HG03060 (cell line): ENCODE results near the gene SLC11A2.
"Not testable (repeated sequence)": the region's sequence is repeated elsewhere in the genome, so short reads cannot be mapped to it uniquely, and the experiment has no call there.

ENCODE experiments used
- ATAC-seq: cut with Tn5 transposase; IDR thresholded peaks from one replicate; pipeline ENCODE4 v1.9.1; 2021; ENCODE audit warnings: low read depth, moderate number of reproducible peaks; ENCODE audit not compliant: unreplicated experiment

The SLC11A2 gene

DNA sequence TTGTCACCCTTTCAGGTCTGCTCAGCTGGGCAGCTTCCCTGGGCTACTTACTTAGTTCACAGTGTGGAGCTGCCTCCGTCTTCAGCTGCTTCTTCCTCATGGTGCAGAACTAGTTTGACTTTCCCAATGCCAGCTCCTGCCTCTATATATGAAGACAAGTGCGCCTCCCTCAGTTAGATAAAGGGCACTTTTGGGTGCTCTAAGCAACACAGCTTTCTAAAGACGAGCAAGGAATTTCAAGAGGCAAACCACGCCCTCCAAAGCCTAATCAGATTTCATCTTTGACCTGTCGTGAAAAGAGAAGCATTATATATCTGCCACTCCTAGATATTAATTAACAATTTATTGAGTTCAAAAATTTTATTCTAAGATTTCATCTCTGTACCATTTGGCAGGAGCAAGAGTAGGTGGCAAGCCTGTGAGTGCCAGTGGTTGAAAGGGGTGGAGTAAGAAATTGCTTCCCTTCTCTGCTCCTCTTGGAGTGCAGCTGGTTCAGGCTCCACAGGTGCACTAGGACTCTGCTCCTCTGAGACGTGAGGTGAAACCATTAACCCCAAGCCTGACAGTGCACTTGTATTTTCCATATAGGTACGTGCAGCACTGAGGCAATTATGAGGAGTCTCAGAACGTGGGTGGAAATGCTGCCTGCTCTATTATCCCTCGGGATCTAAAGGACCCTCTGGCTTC, 2.1 kb upstream of the SLC11A2 start:
- no peak for ATAC-seq

DNA sequence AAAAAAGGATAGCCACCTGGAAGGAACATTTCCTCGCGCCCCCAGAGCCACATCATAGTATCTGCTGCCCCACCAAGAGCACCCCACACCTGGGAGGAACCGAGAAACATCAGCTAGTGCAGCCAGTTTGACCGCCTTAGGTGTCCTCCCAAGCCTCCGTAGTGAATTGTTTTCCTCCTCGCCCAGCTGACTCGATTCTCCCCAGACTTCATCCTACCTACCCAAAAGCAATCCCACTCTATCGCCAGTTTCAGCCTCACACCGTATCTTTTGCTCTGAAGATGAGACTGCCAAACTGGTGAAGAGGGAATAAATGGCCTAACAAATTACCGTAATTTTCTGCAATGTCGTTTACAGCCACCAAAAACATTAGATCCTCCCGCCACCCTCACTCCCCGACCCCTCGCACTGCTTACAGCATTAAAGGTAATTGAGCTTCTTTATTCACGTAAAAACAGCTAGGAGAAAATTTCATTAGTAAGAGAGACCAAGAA, 1.2 kb upstream of the SLC11A2 start:
- no peak for ATAC-seq

DNA sequence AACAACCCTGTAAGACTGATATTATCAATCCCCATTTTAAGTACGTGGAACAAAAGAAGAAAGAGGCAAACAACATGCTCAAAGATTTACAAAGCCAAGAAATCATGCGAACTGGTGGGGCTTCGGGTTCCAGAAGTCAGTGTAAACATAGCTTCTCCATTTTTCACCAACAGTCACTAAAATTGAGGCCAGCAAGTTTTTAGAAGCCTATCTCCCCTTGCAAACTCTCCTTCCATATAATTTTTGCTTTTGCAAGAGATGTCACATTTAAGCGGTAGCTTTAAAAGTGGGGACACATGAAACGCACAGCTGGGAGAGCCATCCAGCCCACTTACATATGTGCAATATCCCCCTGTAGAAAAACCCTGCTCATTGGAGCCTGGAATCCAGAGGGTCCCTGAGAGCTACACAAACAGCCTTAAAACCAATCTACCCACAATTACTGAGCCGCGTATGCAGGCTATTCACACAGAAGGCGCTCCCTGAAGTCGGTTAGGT, 797 bp downstream of the SLC11A2 start:
- ATAC-seq = no peak

DNA sequence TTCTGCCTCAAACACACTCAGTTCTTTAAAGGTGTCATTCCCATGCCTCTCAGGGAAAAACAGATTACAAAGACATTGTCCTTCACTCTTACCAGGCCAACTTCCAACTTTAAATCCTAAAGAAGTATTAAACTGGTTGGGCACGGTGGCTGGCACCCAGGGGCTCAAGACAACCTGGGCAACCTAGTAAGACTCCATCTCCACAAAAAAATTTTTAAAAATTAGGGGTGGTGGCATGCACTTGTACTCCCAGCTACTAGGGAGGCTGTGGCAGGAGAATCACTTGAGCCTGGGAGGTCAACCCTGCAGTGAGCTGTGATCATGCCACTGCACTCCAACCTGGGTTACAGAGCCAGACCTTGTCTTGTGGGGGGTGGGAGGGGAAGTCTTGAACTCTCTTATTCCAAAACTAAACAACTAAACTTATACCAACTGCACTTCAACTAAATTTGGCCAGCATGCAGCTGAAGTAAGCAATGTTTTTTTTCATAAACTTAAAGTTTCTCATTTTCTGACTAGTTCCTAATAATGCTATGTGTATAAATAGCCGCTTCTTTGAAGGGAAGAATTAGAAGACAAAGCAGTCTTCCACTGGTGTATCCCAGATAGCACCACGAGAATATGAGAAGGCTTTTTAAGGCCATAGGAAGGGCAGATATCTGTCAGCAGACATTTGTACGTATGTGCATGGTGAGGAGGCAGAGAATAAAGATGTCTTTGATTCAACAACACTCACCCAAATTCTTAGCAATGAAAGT, 2.4 kb downstream of the SLC11A2 start:
- no peak for ATAC-seq

DNA sequence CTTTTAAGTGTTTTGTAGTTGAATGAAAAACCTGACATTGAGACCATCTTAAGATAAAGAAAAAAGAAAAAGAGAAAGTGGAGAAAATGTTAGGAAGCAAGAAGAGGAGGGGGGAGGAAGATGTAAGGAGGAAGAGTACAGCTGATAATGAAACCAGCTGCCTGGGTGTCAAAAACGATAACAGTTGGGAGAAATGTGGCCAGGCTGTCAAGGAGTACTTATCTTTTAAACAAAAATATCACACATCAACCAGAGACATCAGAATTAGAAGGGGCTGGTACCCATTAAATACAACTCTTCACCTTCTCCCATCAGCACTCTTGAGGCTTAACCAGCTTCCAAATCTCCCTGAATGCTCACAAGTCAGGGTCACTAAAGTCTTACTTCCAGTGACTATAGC, 4.5 kb downstream of the SLC11A2 start:
- ATAC-seq = no peak

DNA sequence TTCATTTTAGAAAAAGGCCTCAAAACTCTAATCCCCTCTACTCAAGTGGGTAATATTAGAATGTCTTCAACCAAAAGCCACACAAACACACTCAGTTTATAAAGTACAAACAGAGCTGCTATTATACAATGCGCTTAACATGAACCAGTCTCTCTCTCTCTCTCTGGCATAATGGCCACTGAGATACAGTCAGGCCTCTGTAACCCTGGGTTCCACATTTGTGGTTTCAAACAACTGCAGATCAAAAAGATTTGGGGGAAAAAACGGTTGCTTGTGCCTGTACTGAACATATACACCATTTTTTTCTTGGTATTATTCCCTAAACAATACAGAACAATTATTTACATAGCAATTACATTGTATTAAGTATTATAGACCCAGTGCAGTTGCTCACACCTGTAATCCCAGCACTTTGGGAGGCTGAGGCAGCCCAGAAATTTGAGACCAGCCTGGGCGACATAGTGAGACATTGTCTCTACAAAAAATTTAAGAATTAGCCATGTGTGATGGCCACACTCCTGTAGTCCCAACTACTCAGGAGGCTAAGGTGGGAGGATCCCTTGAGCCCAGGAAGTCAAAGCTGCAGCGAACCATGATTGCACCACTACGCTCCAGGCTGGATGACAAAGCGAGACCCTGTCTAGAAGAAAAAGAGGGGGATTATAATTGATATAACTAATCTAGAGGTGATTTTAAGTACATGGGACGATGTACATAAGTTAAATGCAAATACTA, 5.6 kb downstream of the SLC11A2 start:
- no peak for ATAC-seq

DNA sequence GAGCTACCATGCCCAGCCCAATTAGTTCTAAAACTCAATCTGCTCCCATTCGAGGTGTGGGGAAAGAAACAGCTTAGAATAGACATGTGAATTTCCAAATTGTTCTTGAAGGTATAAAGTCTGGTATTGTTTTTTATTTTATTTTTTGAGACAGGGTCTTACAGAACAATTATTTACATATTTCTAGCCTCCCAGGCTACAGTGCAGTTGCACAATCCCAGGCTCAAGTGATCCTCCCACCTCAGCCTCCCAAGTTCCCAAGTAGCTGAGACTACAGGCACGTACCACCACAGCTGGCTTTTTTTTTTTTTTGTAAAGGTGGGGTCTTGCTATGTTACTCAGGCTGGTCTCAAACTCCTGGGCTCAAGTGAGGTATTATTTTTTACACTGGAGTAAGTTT, 6.3 kb downstream of the SLC11A2 start:
- no peak for ATAC-seq

DNA sequence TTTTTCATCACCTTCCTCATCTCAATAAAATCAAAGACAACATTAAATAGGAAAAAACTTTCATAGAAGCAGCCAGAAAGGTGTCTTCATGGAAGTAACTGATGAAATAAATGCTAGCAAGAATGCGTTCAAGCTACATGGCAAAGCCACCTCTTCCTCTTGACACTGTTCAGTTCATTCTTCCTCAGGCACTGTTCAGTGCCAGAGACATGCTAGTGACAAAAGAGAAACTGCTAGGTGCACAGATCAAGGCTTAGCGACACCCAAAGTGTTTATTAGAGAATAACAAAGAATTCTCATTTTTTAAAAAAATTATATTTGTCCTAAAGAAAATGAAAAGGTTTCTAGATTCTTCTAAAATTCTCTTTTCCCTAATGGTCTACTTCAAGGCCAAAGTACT, 7.2 kb downstream of the SLC11A2 start:
- ATAC-seq = no peak

DNA sequence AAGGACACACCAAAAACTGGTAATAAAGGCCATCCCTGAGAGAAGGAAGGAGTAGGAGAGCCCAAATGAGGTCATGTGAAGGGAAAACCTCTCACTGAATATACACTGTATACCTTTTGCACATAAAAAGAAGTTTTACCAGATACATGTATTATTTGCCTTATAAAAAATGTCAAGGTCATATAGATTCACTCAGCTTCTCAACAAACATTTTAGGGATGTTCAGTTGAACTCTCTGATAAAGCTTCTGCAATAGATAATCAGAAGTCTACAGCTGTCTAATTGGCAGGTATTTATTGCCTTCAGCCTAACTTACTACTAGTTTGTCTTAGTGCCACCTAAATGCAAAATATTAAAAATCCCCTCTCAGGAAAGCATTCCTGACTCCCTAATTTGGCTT, 8.7 kb downstream of the SLC11A2 start:
- ATAC-seq = no peak

DNA sequence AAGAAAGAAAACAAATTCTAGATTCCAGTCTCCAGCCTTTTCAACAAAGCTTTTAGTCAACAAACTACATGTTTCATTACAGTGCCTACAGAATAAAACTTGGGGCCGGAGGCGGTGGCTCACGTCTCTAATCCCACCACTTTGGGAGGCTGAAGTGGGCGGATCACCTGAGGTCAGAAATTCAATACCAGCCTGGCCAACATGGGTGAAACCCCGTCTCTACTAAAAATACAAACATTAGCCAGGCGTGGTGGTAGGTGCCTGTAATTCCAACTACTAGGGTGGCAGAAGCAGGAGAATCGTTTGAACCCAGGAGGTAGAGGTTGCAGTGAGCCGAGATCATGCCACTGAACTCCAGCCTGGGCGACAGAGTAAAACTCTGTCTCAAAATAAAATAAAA, 11.7 kb downstream of the SLC11A2 start:
- ATAC-seq = not testable (repeated sequence)

DNA sequence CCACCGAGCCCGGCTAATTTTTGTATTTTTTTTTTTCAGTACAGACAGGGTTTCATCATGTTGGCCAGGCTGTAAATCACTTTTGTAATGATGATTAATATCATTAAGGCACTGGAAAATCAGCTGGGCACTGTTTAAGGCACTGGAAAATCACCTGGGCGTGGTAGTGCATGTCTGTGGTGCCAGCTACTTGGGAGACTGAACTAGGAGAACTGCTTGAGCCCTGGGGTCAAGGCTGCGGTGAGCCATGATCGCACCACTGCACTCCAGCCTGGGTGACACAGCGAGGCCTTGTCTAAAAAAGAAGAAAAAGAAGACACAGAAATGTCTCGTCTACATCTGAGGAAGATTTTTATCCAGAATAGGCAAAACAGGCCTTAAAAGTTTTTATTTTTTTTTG, 12.7 kb downstream of the SLC11A2 start:
- ATAC-seq = no peak

DNA sequence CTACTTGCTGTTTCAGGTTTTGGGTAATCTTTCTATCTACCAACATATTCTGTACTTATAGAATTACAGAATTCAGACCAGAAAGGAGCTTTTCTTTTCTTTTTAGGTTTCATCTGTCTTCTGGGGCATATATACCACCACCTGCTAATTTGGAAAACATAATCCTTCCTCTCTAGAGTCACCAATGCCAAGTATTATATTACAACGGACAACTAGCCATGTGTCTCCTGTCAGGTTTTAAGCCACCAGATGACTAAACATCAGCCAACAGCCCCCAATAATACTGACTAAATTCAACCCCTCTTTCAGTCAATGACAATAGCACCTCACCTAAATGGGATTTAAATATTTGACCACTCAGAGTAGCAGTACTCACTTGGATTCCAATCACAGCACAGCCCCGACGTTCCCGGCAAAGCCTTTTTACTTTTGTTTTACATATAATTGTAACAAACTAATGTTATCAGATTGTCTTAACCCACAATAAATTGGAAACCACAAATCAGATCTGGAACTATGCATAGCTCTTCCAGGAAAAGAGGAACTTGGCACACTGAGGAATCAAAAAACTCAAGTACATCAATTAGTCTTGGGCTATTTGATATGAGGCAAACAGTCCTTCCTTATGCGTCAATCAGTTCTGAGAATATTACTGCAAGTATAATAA, 13.5 kb downstream of the SLC11A2 start:
- no peak for ATAC-seq

DNA sequence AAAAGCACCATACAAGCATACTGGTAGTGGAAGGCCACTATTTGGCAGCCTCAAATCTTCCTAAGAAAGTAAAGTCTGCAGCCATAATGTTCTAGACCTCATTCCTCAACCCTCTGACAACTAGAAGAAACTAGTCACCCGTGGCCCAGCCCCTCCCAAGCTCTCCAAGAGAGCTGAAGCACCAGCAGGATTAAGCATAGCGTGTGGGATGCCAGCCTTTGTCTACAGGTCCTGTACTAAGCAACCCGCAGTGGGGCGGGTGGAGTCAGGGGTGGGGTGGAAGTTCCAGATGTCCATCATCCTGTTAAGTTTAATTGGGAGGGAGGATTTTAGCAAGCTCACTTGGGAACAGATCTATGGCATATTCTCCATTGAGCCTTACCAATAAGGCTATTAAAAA, 14.2 kb downstream of the SLC11A2 start:
- ATAC-seq = no peak

DNA sequence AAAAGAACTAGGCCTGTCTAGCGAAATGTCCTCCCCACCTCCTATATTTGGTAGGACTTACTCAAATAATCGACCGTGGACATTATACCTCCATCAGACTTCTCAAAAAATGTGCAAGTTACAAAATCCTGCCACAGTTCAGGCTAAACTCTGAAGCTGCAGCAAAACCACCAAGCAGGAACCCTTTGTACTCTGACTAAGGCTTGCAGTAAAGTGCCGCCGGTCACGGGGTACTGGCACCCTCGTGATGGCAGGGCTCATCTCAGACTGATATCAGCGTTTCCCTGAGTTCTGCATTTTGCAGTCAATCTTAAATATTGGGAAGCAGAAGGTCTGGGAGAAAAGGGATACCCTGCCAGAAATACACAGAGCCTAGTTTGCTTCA, 17.1 kb downstream of the SLC11A2 start:
- no peak for ATAC-seq

DNA sequence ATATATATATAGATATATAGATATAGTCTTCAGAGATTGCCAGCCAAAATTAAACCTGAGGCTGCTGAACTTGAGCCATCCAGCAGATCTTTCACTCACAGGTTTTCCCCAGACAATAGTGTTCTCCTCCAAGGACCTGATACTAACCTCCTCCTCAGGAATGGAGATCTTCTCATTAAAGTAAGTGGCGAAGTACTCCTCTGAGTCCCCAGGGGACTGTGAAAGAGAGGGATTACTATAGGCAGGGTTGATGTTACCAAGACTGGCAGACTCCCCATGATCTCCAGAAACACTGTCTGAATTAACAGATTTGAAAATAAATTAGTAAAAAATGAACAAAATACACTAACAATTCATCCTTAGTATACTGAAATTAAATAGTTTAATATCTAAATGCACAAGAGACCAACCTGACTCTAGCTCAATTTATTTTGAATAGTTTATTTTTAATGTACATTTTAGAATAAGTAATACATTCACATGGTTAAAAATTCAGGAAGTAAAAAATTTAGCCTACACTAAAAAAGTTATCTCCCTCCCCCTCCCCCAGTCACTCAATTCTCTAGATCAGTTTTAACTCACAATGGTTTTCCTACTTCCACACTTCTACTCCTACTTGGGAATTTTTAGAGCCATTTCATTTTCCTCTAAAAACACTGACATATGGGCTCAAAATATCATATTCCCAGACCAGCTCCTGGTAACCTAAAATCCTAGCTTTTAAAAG, 17.7 kb downstream of the SLC11A2 start:
- ATAC-seq = no peak

DNA sequence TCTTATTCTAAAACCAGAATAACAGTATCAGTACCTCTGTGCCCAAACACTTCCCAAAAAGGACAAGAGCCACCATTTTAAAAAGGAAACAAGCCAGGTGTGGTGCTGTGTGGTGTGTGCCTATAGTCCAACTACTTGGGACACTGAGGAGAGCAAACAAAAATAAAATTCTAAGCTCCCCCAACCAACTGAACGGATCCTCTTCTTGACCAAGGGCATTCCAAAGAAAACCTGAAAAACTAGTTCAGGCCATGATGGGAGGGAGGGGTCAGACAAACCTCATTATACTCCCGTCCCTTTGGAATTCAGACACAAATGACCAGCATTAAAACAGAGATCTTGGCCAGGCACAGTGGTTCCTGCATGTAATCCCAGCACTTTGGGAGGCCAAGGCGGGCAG, 20.5 kb downstream of the SLC11A2 start:
- no peak for ATAC-seq

DNA sequence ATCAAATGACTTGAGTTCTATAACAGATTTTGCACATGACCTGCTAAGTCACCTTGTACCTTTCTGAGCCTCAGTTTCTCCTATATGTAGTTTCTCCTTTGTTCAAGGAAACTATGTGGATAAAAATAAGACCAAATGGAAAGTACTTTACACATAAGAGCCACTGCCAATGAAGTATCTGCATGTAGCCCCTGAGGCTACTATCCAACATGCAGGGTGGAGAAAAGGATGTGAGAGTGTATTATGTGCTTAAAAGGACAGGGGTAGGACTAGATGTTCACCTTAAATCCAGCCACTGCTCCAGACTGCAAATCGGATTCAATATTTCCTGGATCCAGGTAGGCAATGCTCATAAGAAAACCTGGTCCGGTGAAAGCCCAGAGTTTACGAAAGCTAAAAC, 21.2 kb downstream of the SLC11A2 start:
- ATAC-seq = no peak

DNA sequence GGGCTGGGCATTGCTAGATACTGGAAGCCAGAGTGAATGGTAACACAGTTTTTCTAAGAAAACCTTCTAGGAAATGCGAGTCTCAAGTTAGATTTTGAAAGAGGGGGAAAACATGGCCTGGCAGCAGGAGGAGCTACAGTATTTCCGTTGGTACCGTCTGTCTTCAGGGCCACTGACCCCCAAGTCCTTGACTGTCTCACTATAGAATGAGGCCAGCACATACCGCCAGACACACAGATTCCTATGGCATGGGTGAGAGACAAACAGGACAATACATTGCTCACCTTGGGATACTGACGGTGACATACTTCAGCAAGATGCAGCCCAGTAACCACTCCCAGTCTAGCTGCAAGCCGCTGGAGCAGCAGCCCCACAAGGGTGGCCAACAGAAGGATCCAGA, 21.7 kb downstream of the SLC11A2 start:
- ATAC-seq = no peak

DNA sequence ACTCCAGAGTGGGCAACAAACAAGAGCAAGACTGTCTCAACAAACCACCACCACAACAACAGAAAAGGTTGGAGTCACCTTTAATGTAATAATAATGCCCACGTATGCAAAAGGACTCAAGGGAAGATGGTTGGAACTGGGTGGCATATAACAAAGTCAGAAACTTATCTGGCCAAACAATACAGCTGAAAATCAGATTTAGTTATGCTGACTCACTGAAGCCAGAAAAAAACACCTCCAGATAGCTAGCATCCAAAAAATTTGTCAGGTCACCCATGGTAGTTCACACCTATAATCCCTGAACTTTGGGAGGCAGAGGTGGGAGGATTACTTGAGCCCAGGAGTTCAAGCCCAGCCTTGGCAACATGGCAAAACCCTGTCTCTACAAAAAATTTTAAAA, 24.4 kb downstream of the SLC11A2 start:
- no peak for ATAC-seq

DNA sequence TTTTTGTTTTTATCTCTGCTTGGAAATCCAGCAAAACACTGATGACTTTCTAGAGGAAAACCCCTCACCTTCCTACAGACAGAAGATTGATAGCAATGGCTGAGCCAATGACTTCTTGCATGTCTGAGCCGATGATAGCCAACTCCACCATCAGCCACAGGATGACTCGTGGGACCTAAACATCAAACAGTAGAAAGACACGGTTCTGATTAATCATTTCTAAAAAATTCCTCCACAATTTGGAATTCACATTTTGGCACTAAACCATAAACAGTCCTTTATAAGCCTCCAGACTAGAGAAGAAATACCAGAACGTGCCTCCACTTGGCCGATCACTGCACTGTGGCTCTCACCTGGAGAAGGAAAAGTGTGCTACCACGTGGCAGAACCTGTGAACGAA, 25.9 kb downstream of the SLC11A2 start:
- no peak for ATAC-seq
